ENCODE data around the gene RAP1GAP2.

RAP1GAP2 gene

GRCh38 chr17:2854143-2855055, 58.2 kb downstream of the RAP1GAP2 start:
- no peak for DNase-seq

GRCh38 chr17:2855063-2855600, 58.9 kb downstream of the RAP1GAP2 start:
- no peak for DNase-seq

GRCh38 chr17:2856727-2857126, 60.5 kb downstream of the RAP1GAP2 start:
- no peak for DNase-seq

- DNase-seq: no peak
Observed at GRCh38 chr17:2860045-2860444, 63.8 kb downstream of the RAP1GAP2 start.

GRCh38 chr17:2860883-2861282, 64.6 kb downstream of the RAP1GAP2 start:
- no peak for DNase-seq

GRCh38 chr17:2862197-2862596, 66.0 kb downstream of the RAP1GAP2 start:
- DNase-seq: no peak

- no peak for DNase-seq
Observed at GRCh38 chr17:2863204-2863603, 67.0 kb downstream of the RAP1GAP2 start.

GRCh38 chr17:2865228-2865627, 69.0 kb downstream of the RAP1GAP2 start:
- DNase-seq: no peak

- DNase-seq: no peak
Observed at GRCh38 chr17:2867441-2868424, 71.5 kb downstream of the RAP1GAP2 start.

GRCh38 chr17:2869604-2870003, 73.4 kb downstream of the RAP1GAP2 start:
- no peak for DNase-seq

- DNase-seq: no peak
Observed at GRCh38 chr17:2871205-2871604, 75.0 kb downstream of the RAP1GAP2 start.

GRCh38 chr17:2871720-2872119, 75.5 kb downstream of the RAP1GAP2 start:
- no peak for DNase-seq

- no peak for DNase-seq
Observed at GRCh38 chr17:2872282-2872681, 76.0 kb downstream of the RAP1GAP2 start.

- DNase-seq: no peak
Observed at GRCh38 chr17:2874189-2874686, 78.0 kb downstream of the RAP1GAP2 start.

- no peak for DNase-seq
Observed at GRCh38 chr17:2875608-2876007, 79.4 kb downstream of the RAP1GAP2 start.

GRCh38 chr17:2876467-2876866, 80.2 kb downstream of the RAP1GAP2 start:
- no peak for DNase-seq

GRCh38 chr17:2878751-2879254, 82.6 kb downstream of the RAP1GAP2 start:
- DNase-seq: no peak

GRCh38 chr17:2880050-2880449, 83.8 kb downstream of the RAP1GAP2 start:
- no peak for DNase-seq

- no peak for DNase-seq
Observed at GRCh38 chr17:2881295-2881694, 85.1 kb downstream of the RAP1GAP2 start.

GRCh38 chr17:2883544-2884213, 87.4 kb downstream of the RAP1GAP2 start:
- DNase-seq: no peak

- DNase-seq: no peak
Observed at GRCh38 chr17:2885733-2886132, 89.5 kb downstream of the RAP1GAP2 start.

- DNase-seq: no peak
Observed at GRCh38 chr17:2888326-2888725, 92.1 kb downstream of the RAP1GAP2 start.
